CD4-positive, alpha-beta T cell treated with Interleukin-12 subunit alpha and Interleukin-12 subunit beta, for 1 hour (primary cell): ENCODE results near the gene CALCOCO1.
"Not testable (repeated sequence)": the region's sequence is repeated elsewhere in the genome, so short reads cannot be mapped to it uniquely, and the experiment has no call there.

ENCODE experiments used
- DNase-seq: peaks from one replicate; pipeline ENCODE4 v3.0.0-alpha.2; 2020

The CALCOCO1 gene

GRCh38 chr12:53696285-53696654, 31.0 kb downstream of the CALCOCO1 start:
- DNase-seq = peak; percentile 17

- DNase-seq = peak; percentile 17
These were observed 31.8 kb downstream of the CALCOCO1 start for GRCh38 chr12:53695152-53696145.

GRCh38 chr12:53694756-53695151, 32.5 kb downstream of the CALCOCO1 start:
- no peak for DNase-seq

- DNase-seq = no peak
These were observed 39.1 kb downstream of the CALCOCO1 start for GRCh38 chr12:53688134-53688533.

- DNase-seq = no peak
These were observed 40.8 kb downstream of the CALCOCO1 start for GRCh38 chr12:53686436-53686835.

GRCh38 chr12:53684654-53685220, 42.5 kb downstream of the CALCOCO1 start:
- no peak for DNase-seq

- no peak for DNase-seq
These were observed 43.3 kb downstream of the CALCOCO1 start for GRCh38 chr12:53683983-53684382.

- no peak for DNase-seq
These were observed 43.8 kb downstream of the CALCOCO1 start for GRCh38 chr12:53683494-53683893.

- DNase-seq = not testable (repeated sequence)
These were observed 47.2 kb downstream of the CALCOCO1 start for GRCh38 chr12:53680061-53680460.

- DNase-seq = no peak
These were observed 49.5 kb downstream of the CALCOCO1 start for GRCh38 chr12:53677800-53678148.

GRCh38 chr12:53677016-53677799, 50.0 kb downstream of the CALCOCO1 start:
- no peak for DNase-seq

- peak; percentile 10 for DNase-seq
These were observed 50.6 kb downstream of the CALCOCO1 start for GRCh38 chr12:53676656-53677015.

- peak; percentile 98 for DNase-seq
These were observed 51.3 kb downstream of the CALCOCO1 start, which contains the start of gene ATP5MC2 for GRCh38 chr12:53675701-53676607. Gene ATP5MC2 (minus strand): TSS chr12:53676083. CDS start chr12:53672614, 3,469 bp downstream.

GRCh38 chr12:53674977-53675700, 52.1 kb downstream of the CALCOCO1 start:
- no peak for DNase-seq

GRCh38 chr12:53670971-53671370, 56.3 kb downstream of the CALCOCO1 start:
- DNase-seq = no peak

- DNase-seq = no peak
These were observed 56.9 kb downstream of the CALCOCO1 start for GRCh38 chr12:53670308-53670707.

- no peak for DNase-seq
These were observed 60.2 kb downstream of the CALCOCO1 start for GRCh38 chr12:53667080-53667479.

GRCh38 chr12:53664936-53665335, 62.3 kb downstream of the CALCOCO1 start:
- DNase-seq = no peak

- no peak for DNase-seq
These were observed 63.1 kb downstream of the CALCOCO1 start for GRCh38 chr12:53664191-53664590.

- DNase-seq = no peak
These were observed 67.2 kb downstream of the CALCOCO1 start for GRCh38 chr12:53660041-53660440.

- no peak for DNase-seq
These were observed 67.7 kb downstream of the CALCOCO1 start for GRCh38 chr12:53659571-53659981.
